ENCODE data around the gene DCP1A. TPM values are rescaled to one million over a fixed set of nuclear protein-coding genes. Genes with fewer than 3 reads are reported as not detected.
A peak's percentile ranks its signal among the peaks of the same experiment; 100 is the strongest.

DCP1A gene
- total and polyA plus RNA-seq, 9 of the 15 experiments (the other 6 are each of a cell fraction or from before 2014, with no cell fraction given): 6.6 to 33.7 (median 13.3) TPM

GRCh38 chr3:53379898-53380297 lies 32.6 kb upstream of the DCP1A start (continued):
- no peak for TF ChIP-seq ZBTB33 (CRISPR knock-in tag; IDR thresholded peaks at IDR 0.05)
- no peak for TF ChIP-seq BRF2 (IDR thresholded peaks at IDR 0.05; ENCODE audit: borderline replicate concordance, insufficient read depth, insufficient read length)

- H3K9ac ChIP-seq (ENCODE audit: insufficient read depth in 1 of 2, low read depth in 2 of 2, low read length in 2 of 2): no peak overlapping the region
- H3K9me3 ChIP-seq (replicated peaks; ENCODE audit: control insufficient read depth, insufficient read depth, low read depth, low read length): no peaks in the 10 kb centered on the region
- H3K36me3 ChIP-seq (ENCODE audit: control insufficient read depth, insufficient read depth, low read length): no peaks in the 10 kb centered on the region
- ChIA-PET POLR2A (interaction anchor here (0.6 to 0.7 kb wide), 2 partner anchors 434 to 981 kb away, joined by 3 read pairs; no protein-coding TSS in a partner anchor), CTCF (ENCODE audit: low intra/inter-chr PET ratio) (no interaction called here)
- H3K79me2 ChIP-seq (ENCODE audit: control insufficient read depth, insufficient read depth, low read length): no peaks in the 10 kb centered on the region
- TF ChIP-seq TRIM24 (IDR thresholded peaks at IDR 0.05): no peak
- TF ChIP-seq ZNF316 (IDR thresholded peaks at IDR 0.05): peak; percentile 29; the same call in 1 of the 2 replicates
- H3K9me1 ChIP-seq (ENCODE audit: control insufficient read depth, insufficient read depth, low read length): no peaks in the 10 kb centered on the region
- no TSS peak for BruUV-seq (replicated peaks)
- DNase-seq (ENCODE audit: extremely low read depth in 1 of 4, low spot score in 3 of 4) (no peak), FAIRE-seq (no peak), ATAC-seq (no peak)
- in situ Hi-C loops (cut with MboI): loop anchor here (10.0 kb wide), 1 partner anchor 337 kb away; no protein-coding TSS in a partner anchor
- WGBS (ENCODE audit: insufficient coverage, low coverage, missing lambda C conversion rate): 4% methylated on average over 4 of the region's 4 CpGs
- H3K4me2 ChIP-seq (ENCODE audit: insufficient read depth, low read length): no peak overlapping the region
- no peaks in the 10 kb centered on the region for H3K4me1 ChIP-seq (replicated peaks in 1 of 2; ENCODE audit: control insufficient read depth in 2 of 2, insufficient read depth in 2 of 2, low read length in 2 of 2)
- no peaks in the 10 kb centered on the region for H4K20me1 ChIP-seq (replicated peaks; ENCODE audit: control insufficient read depth, insufficient read depth, low read length)
- intact Hi-C loops (cut with micrococcal nuclease): no loop called here
- no peak overlapping the region for H2AFZ ChIP-seq (ENCODE audit: low read depth, low read length)
- H3K4me3 ChIP-seq: no peak overlapping the region
- no peak overlapping the region for H3K27ac ChIP-seq (ENCODE audit: extremely low read depth, low read depth, low read length)
- no peaks in the 10 kb centered on the region; a peak in 2 of 5 replicates for H3K27me3 ChIP-seq (ENCODE audit: control insufficient read depth in 2 of 2, insufficient read depth in 2 of 2, low read length in 2 of 2)
These were observed 30.5 kb upstream of the DCP1A start for GRCh38 chr3:53377794-53378193.

Data from K562 (cell line).